NCI-H82 (cell line): ENCODE measurements around the gene NOC2L.

Source experiments
- DNase-seq: peaks from one replicate; lab custom pipeline; 2025; lab: John Stamatoyannopoulos, UW

Gene NOC2L

GRCh38 chr1:974687-975328, 15.8 kb upstream of the NOC2L start:
- DNase-seq = no peak

- DNase-seq = no peak
Measured at GRCh38 chr1:974293-974640, 15.2 kb upstream of the NOC2L start.

GRCh38 chr1:973459-974292, 14.6 kb upstream of the NOC2L start:
- DNase-seq = no peak

- no peak for DNase-seq
Measured at GRCh38 chr1:972726-973458, 13.8 kb upstream of the NOC2L start.

GRCh38 chr1:971751-972506, 12.9 kb upstream of the NOC2L start:
- no peak for DNase-seq

GRCh38 chr1:970973-971730, 12.1 kb upstream of the NOC2L start:
- no peak for DNase-seq

- no peak for DNase-seq
Measured at GRCh38 chr1:970242-970972, 11.4 kb upstream of the NOC2L start.

- DNase-seq = no peak
Measured at GRCh38 chr1:969260-969855, 10.3 kb upstream of the NOC2L start.

GRCh38 chr1:967466-968343, 8.6 kb upstream of the NOC2L start:
- DNase-seq = no peak

- DNase-seq = peak; percentile 63
Measured at GRCh38 chr1:966704-967300, 7.7 kb upstream of the NOC2L start.

GRCh38 chr1:966135-966703, 7.2 kb upstream of the NOC2L start, which contains the start of gene PLEKHN1:
Gene PLEKHN1, plus strand, starts transcription at chr1:966482. Its CDS starts 50 bp downstream, at chr1:966532.
- DNase-seq = no peak

- DNase-seq = no peak
Measured at GRCh38 chr1:965526-966134, 6.6 kb upstream of the NOC2L start.

- no peak for DNase-seq
Measured at GRCh38 chr1:964691-965525, 5.9 kb upstream of the NOC2L start.

- DNase-seq = no peak
Measured at GRCh38 chr1:963746-964525, 4.9 kb upstream of the NOC2L start.

GRCh38 chr1:963301-963651, 4.2 kb upstream of the NOC2L start:
- DNase-seq = no peak
